ENCODE results near the gene KDM7A. TPM values are rescaled to one million over a fixed set of nuclear protein-coding genes. Genes with fewer than 3 reads are reported as not detected.

KDM7A gene
- total RNA-seq, 1 experiment from 2014 or later: 7.1 TPM

GRCh38 chr7:140068033-140068432, 108.8 kb downstream of the KDM7A start:
- no peaks in the 10 kb centered on the region for H3K36me3 ChIP-seq (replicated peaks; ENCODE audit: control insufficient read depth, insufficient read depth, low read length)
- H3K27me3 ChIP-seq (ENCODE audit: control insufficient read depth, insufficient read depth, low read length): peaks cover 9% of the 10 kb centered on the region
- no peak overlapping the region for H3K4me3 ChIP-seq (ENCODE audit: insufficient read depth, low read depth, low read length)
- DNase-seq: no peak

- H3K27me3 ChIP-seq (ENCODE audit: control insufficient read depth, insufficient read depth, low read length): peaks cover 18% of the 10 kb centered on the region
- DNase-seq: no peak
- H3K4me3 ChIP-seq (ENCODE audit: insufficient read depth, low read depth, low read length): no peak overlapping the region
- no peaks in the 10 kb centered on the region for H3K36me3 ChIP-seq (replicated peaks; ENCODE audit: control insufficient read depth, insufficient read depth, low read length)
These were observed 109.7 kb downstream of the KDM7A start for GRCh38 chr7:140067052-140067451.

- Histone ChIP-seq H3K4me3 (ENCODE audit: insufficient read depth, low read depth, low read length) (peak within 1 kb of the TSS; percentile 55), H3K27me3 (ENCODE audit: control insufficient read depth, insufficient read depth, low read length) (peaks cover 26% of the 10 kb centered on the region), H3K36me3 (replicated peaks; ENCODE audit: control insufficient read depth, insufficient read depth, low read length) (no peaks in the 10 kb centered on the region)
- peak; percentile 90 for DNase-seq
These were observed 114.1 kb downstream of the KDM7A start, which contains the start of gene PARP12 for GRCh38 chr7:140062528-140063299. PARP12 (minus strand) TSS chr7:140062951; CDS start chr7:140062847, 104 bp downstream.

GRCh38 chr7:140062118-140062527, 114.7 kb downstream of the KDM7A start:
- H3K4me3 ChIP-seq (ENCODE audit: insufficient read depth, low read depth, low read length): peak overlapping the region; percentile 55
- peaks cover 26% of the 10 kb centered on the region for H3K27me3 ChIP-seq (ENCODE audit: control insufficient read depth, insufficient read depth, low read length)
- H3K36me3 ChIP-seq (replicated peaks; ENCODE audit: control insufficient read depth, insufficient read depth, low read length): no peaks in the 10 kb centered on the region
- peak; percentile 70 for DNase-seq

- H3K36me3 ChIP-seq (replicated peaks; ENCODE audit: control insufficient read depth, insufficient read depth, low read length): no peaks in the 10 kb centered on the region
- H3K4me3 ChIP-seq (ENCODE audit: insufficient read depth, low read depth, low read length): no peak overlapping the region
- no peak for DNase-seq
- H3K27me3 ChIP-seq (ENCODE audit: control insufficient read depth, insufficient read depth, low read length): peaks cover 26% of the 10 kb centered on the region
These were observed 115.2 kb downstream of the KDM7A start for GRCh38 chr7:140061607-140061930.

GRCh38 chr7:140060788-140061606, 115.8 kb downstream of the KDM7A start:
- H3K4me3 ChIP-seq (ENCODE audit: insufficient read depth, low read depth, low read length): no peak overlapping the region
- H3K36me3 ChIP-seq (replicated peaks; ENCODE audit: control insufficient read depth, insufficient read depth, low read length): no peaks in the 10 kb centered on the region
- peaks cover 26% of the 10 kb centered on the region for H3K27me3 ChIP-seq (ENCODE audit: control insufficient read depth, insufficient read depth, low read length)
- DNase-seq: no peak

GRCh38 chr7:140060243-140060630, 116.5 kb downstream of the KDM7A start:
- no peaks in the 10 kb centered on the region for H3K36me3 ChIP-seq (replicated peaks; ENCODE audit: control insufficient read depth, insufficient read depth, low read length)
- DNase-seq: no peak
- no peak overlapping the region for H3K4me3 ChIP-seq (ENCODE audit: insufficient read depth, low read depth, low read length)
- peaks cover 26% of the 10 kb centered on the region for H3K27me3 ChIP-seq (ENCODE audit: control insufficient read depth, insufficient read depth, low read length)

- H3K4me3 ChIP-seq (ENCODE audit: insufficient read depth, low read depth, low read length): no peak overlapping the region
- no peaks in the 10 kb centered on the region for H3K36me3 ChIP-seq (replicated peaks; ENCODE audit: control insufficient read depth, insufficient read depth, low read length)
- H3K27me3 ChIP-seq (ENCODE audit: control insufficient read depth, insufficient read depth, low read length): peaks cover 26% of the 10 kb centered on the region
- no peak for DNase-seq
These were observed 117.2 kb downstream of the KDM7A start for GRCh38 chr7:140059273-140060242.

- H3K27me3 ChIP-seq (ENCODE audit: control insufficient read depth, insufficient read depth, low read length): peaks cover 22% of the 10 kb centered on the region
- DNase-seq: no peak
- no peak overlapping the region for H3K4me3 ChIP-seq (ENCODE audit: insufficient read depth, low read depth, low read length)
- H3K36me3 ChIP-seq (replicated peaks; ENCODE audit: control insufficient read depth, insufficient read depth, low read length): no peaks in the 10 kb centered on the region; the same call in 1 of the 2 replicates
These were observed 118.3 kb downstream of the KDM7A start for GRCh38 chr7:140058517-140058916.

- Histone ChIP-seq H3K4me3 (ENCODE audit: insufficient read depth, low read depth, low read length) (no peak overlapping the region), H3K36me3 (replicated peaks; ENCODE audit: control insufficient read depth, insufficient read depth, low read length) (no peaks in the 10 kb centered on the region; the same call in 1 of the 2 replicates), H3K27me3 (ENCODE audit: control insufficient read depth, insufficient read depth, low read length) (peaks cover 9% of the 10 kb centered on the region)
- no peak for DNase-seq
These were observed 119.6 kb downstream of the KDM7A start for GRCh38 chr7:140057143-140057535.

GRCh38 chr7:140056431-140057142, 120.2 kb downstream of the KDM7A start:
- DNase-seq: no peak
- no peaks in the 10 kb centered on the region; the same call in 1 of the 2 replicates for H3K36me3 ChIP-seq (replicated peaks; ENCODE audit: control insufficient read depth, insufficient read depth, low read length)

GRCh38 chr7:140055833-140056232, 121.0 kb downstream of the KDM7A start:
- DNase-seq: no peak
- Histone ChIP-seq H3K4me3 (ENCODE audit: insufficient read depth, low read depth, low read length) (no peak overlapping the region), H3K27me3 (ENCODE audit: control insufficient read depth, insufficient read depth, low read length) (no peaks in the 10 kb centered on the region; the same call in 1 of the 2 replicates), H3K36me3 (replicated peaks; ENCODE audit: control insufficient read depth, insufficient read depth, low read length) (no peaks in the 10 kb centered on the region; the same call in 1 of the 2 replicates)

More at GRCh38 chr7:140056431-140057142, 120.2 kb downstream of the KDM7A start:
- peaks cover 4% of the 10 kb centered on the region; the same call in 1 of the 2 replicates for H3K27me3 ChIP-seq (ENCODE audit: control insufficient read depth, insufficient read depth, low read length)
- no peak overlapping the region for H3K4me3 ChIP-seq (ENCODE audit: insufficient read depth, low read depth, low read length)

- Histone ChIP-seq H3K4me3 (ENCODE audit: insufficient read depth, low read depth, low read length) (no peak overlapping the region), H3K27me3 (ENCODE audit: control insufficient read depth, insufficient read depth, low read length) (no peaks in the 10 kb centered on the region), H3K36me3 (replicated peaks; ENCODE audit: control insufficient read depth, insufficient read depth, low read length) (no peaks in the 10 kb centered on the region; the same call in 1 of the 2 replicates)
- no peak for DNase-seq
These were observed 122.0 kb downstream of the KDM7A start for GRCh38 chr7:140054751-140055150.

Measured in H7 (cell line).